HTR-8/SVneo (cell line): ENCODE results near the gene KIAA0825.
"Not testable (repeated sequence)": the region's sequence is repeated elsewhere in the genome, so short reads cannot be mapped to it uniquely, and the experiment has no call there.

Experiments
- DNase-seq: peaks from one replicate; pipeline ENCODE4 v3.0.0; 2011; ENCODE audit warnings: low spot score, mixed read lengths; ENCODE audit not compliant: insufficient read length
- FAIRE-seq: peaks from 2 replicates; lab custom pipeline; 2011; peaks lifted over from hg19 to GRCh38; lab: Jason Lieb, UNC

The KIAA0825 gene

DNA sequence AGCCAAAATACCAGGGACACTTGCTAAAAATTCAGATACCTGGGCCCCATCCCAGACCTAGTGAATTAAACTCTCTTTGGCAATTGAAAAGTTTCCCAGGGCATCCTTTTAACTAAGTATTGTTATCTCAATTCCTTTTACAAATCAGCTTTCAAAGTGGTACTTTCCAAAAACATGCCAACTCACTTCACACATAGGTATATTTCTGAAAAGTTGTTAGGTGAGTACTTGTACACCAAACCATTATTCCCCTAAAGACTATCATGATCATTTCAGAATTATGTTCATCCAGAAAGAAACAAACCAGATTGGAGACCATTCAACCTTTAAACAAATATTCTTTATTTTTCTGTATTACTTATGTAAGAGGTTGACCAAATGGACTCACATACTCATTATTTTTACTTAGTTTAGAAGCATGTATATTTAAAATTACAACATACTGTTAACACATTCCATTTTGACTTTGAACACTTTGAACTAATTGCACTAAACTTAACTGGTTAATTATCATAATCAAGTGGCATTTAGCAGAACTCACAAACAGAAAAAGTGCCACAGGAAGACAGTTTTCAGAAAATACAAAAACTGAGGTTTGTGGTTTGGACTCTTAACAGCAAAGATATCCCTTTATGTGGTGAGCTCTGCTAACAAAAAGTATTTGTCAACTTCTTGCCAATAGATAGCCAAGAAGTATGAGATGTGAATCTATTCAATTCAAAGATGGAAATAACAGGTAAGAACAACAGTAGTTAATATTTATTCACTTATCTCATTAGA lies 40.7 kb downstream of the KIAA0825 start:
- FAIRE-seq (no peak), DNase-seq (no peak)

DNA sequence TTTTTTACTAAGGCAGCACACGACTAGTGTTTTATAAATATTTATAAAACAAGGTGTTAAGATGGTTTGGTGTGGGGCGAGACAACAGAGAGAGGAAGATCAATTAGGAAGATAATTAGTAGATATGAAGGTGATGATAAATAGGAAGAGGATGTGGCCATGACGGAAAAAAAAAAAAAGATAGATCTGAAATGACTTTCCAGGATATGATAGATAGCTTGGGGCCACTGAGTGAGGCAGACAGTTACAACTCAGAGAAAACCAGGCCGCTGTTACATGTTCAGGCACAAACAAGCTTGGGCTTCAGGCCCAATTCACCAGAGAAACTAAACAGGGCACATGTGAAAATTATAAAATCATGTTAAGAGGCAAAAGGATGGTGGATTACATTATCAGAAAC lies 43.2 kb downstream of the KIAA0825 start:
- no peak for DNase-seq
- no peak for FAIRE-seq

DNA sequence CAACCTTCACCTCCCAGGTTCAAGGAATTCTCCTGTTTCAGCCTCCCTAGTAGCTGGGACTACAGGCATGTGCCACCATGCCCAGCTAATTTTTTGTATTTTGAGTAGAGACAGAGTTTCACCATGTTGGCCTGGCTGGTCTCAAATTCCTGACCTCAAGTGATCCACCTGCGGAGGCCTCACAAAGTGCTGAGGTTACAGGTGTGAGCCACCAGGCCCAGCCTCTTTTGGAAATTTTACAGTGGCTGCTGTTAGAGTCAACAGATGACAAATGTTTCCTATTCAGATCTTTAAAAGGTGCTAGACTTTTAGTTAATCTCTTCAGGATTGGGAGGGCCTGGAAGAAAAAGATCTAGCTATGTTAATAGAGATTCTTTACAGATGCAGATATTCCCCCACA lies 45.1 kb downstream of the KIAA0825 start:
- not testable (repeated sequence) for FAIRE-seq, DNase-seq

DNA sequence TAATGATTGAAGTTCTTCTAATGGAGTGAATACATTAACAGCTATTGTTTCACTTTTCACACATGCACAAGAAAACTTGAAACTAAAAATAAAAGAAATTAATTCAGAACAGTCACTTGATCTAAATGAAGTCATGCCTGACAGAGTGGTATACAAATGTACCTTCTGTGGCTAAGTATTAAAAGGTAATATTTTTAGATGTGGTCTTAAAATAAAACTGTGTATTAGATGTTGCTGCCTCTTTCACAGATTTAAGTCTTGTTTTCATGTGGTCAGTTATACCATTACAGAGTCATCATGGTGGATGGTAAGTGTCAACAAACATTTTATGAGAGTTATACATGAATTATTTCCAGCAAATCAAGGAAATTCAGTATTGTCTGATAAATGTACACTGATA lies 47.0 kb downstream of the KIAA0825 start:
- no peak for DNase-seq
- FAIRE-seq: no peak

DNA sequence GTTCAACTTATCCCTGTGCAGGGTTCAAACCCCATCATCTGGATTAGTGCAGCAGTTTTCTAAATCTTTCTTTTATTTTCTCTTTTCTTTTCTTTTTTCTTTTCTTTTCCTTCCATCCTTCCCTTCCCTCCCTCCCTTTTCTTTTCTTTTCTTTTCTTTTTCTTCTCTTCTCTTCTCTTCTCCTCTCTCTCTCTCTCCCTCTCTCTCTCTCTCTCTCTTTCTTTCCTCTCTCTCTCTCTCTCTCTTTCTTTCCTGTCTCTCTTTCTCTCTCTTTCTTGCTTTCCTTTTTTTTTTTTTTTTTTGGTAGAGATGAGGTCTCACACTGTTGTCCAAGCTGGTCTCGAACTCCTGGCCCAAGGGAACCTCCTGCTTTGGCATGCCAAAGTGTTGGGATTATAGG lies 53.6 kb downstream of the KIAA0825 start:
- FAIRE-seq: no peak
- no peak for DNase-seq

DNA sequence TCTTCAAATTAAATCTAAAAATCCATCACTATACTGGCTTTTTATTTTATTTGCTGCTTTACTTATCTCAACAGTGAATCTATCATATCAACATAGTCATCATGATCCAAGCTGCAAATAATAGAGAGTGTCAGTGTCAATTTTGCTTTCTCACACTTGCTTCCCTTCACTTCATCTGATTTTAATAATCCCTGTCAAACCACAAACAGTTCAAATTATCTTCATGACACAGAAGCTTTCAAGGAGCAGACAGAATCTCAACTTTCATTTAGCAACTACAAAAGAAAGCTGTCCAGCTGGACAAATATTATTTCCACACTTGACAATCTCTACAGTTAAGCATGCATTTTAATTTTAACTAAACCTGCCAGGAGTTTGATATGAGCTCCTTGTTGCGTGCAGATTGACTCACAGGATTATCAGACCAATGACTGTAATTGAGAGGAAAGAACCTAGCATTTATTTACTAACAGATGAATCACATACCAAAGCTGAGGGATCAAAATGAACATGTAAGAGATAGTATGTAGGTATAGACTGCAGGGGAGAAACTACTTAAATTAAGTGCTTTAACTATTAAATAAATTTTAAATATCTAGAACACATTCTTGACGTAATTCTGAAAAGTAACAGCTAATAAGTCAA lies 56.0 kb downstream of the KIAA0825 start:
- FAIRE-seq: no peak
- DNase-seq: no peak

DNA sequence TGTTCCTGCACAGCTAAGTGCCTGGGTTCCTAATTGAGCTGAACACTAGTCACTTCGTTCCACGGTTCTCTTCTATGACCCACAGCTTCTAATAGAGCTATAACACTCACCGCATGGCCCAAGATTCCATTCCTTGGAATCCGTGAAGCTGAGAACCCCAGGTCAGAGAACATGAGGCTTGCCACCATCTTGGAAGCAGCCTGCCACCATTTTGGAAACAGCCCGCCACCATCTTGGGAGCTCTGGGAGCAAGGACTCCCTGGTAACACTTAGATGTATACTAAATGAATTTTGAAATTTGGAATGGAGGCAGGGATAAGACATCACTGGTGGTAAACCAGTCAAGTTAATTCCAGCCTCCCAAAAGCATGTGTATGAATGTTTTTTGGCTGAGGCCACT lies 60.4 kb downstream of the KIAA0825 start:
- no peak for FAIRE-seq
- no peak for DNase-seq

DNA sequence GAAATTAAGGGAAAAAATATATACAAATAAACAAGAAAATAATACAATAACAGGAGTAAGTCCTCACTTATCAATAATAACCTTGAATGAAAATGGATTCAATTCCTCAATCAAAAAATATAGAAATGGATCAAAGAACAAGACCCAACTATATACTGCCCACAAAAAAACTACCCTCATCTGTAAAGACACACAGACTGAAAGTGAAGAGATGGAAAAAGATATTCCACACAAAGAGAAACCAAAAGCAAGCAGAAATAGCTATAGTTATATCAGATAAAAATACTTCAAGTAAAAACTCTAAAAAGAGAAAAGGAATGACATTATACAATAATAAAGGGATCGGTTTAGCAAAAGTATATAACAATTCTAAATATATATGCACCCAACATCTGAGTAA lies 66.5 kb downstream of the KIAA0825 start:
- no peak for DNase-seq
- no peak for FAIRE-seq

DNA sequence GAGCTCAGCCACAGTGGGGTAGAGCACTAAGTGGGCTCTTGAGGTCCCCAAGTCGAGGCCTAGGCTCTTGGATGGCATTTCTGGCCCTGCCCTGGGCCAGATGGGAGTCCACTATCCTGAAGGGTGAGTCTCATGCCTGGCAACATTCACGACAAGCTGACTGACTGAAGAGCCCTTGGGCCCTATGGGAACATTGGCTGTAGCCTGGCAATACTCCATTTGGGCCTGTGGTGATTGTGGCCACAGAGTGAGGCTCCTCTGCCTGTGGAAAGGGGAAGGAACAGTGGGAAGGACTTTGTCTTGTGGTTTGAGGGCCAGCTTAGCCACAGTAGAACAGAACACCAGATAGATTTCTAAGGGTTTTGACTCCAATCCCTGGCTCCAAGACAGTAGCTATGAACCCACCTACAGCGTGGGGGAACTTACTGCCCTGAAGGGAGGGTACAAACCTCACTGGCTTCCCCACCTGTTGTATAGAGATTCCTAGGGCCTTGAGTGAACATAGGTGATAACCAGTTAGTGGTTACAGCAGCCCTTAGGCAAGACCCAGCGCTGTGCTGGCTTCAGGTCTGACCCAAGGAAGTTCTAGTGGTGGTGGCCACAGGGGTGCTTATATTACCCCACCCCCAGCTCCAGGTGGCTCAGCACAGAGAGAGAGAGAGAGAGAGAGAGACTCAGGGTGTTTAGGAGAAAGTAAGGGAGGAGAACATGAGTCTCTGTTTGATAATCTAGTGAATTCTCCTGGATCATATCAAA lies 72.4 kb downstream of the KIAA0825 start:
- DNase-seq (no peak), FAIRE-seq (no peak)

DNA sequence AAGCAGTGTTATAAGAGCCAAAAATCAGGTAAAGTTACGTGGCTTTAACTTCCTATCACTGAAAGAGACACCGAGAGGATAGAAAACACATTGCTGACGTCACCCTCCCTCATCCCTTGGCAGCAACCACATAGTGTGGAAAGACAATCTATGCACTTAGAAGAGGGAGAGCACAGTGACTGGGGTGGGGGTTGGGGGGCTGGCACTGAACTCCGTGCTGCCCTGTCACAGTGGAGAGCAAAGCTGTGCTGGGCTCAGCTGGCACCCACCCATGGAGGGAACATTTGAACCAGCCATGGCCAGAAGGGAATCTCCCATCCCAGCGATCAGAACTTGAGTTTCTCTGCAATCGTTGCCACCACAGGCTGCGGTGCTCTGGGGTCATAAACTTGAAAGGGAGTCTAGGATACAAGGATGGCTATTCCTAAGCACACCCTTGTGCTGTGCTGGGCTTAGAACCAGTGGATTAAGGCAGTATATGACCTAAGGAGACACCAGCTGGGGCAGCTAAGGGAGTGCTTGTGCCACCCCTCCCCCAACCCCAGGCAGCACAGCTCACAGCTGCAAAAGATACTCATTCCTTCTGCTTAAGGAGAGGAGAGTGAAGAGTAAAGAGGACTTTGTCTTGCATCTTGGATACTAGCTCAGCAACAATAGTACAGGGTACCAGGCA lies 73.4 kb downstream of the KIAA0825 start:
- FAIRE-seq: no peak
- DNase-seq: no peak

DNA sequence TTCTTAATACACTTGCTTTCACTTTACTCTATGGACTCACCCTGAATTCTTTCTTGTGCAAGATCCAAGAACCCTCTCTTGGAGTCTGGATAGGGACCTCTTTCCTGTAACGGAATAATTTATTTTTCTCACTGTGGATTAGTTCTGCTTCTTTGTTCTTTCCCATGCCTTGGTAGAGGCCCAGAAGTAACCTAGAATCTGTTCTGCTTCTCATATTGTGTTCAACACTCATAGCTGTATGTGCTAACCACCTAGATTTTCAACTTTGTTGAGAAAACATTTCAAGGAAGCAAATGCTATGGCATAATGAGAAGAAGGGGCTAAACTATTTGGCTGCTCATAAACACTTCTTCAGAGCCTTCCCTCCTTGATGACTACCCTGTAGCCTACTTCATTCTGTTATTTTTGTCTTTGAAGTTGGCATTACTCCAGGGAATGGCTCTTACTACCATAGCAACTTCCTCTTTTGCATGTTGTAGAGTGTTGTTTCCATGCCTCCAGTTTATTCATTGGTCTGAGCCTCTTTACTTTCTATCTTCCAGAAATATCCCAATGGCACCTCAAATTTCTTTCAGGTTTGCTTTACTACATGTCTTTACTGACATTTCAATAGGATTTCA lies 74.3 kb downstream of the KIAA0825 start:
- no peak for FAIRE-seq
- DNase-seq: no peak

DNA sequence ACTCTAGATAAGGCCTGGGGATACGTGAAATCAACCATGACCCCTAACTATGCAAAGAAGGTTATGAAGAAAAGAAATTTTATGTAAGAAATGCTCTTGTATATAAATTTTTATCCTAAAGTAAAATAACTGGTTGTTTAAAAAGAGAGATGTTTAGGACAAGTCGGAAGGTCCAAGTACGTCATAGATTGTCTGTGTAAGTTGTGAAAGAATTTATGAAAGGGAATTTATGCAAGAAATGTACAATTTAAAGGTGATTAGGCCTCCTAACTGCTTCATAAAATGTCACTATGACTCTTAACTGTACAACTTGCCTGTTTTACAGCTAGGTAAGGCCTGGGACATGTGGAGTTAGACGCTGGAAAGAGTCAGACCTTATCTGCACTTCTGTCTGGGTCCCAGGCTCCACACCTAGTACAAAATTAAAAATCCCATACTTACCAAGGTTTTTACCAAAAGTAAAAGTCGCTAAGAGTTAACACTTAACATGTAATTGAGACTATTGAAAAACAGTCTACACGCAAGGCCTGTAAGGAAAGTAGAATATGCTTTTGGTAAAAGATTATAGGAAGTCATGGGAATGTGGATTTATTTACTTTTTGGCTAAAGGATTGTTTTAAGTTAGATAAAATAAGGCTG lies 77.4 kb downstream of the KIAA0825 start:
- FAIRE-seq: no peak
- no peak for DNase-seq

DNA sequence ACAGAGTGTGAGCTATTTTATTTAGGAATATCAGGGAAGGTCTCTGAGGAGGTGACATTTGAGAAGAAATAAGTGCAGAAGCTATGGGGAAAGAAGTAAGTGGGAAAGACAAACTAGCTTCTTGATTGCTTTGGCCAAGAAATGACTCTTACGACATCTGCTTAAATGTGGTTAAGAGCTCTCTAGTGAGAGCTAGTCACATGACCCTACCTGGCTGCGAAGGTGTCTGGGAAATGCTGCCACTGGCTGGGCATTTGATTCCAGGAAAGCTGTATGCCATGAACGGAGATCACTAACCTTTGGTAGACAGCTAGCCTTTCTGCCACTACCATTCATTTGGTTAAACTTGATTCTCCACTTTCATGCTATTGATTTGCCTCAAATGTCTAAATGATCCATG lies 80.1 kb downstream of the KIAA0825 start:
- no peak for DNase-seq
- FAIRE-seq: no peak

DNA sequence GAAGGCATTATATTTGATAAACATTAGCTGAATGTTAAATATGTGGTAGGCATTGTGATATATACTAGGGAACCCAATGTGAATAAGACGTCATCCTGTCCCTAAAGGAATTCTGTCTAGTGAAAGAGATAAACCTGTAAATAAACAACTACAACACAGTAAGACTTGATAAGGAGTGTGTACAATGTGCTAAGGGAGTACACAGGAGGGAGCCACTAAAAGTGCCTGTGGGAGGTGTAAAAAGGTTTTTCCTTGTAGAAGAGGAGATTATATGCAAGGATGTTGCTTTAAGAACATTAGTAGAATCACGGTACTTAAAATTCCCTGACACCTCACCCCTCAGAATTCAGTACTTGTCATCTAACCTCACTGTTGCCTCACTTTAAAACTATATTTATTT lies 91.7 kb downstream of the KIAA0825 start:
- DNase-seq: no peak
- no peak for FAIRE-seq

DNA sequence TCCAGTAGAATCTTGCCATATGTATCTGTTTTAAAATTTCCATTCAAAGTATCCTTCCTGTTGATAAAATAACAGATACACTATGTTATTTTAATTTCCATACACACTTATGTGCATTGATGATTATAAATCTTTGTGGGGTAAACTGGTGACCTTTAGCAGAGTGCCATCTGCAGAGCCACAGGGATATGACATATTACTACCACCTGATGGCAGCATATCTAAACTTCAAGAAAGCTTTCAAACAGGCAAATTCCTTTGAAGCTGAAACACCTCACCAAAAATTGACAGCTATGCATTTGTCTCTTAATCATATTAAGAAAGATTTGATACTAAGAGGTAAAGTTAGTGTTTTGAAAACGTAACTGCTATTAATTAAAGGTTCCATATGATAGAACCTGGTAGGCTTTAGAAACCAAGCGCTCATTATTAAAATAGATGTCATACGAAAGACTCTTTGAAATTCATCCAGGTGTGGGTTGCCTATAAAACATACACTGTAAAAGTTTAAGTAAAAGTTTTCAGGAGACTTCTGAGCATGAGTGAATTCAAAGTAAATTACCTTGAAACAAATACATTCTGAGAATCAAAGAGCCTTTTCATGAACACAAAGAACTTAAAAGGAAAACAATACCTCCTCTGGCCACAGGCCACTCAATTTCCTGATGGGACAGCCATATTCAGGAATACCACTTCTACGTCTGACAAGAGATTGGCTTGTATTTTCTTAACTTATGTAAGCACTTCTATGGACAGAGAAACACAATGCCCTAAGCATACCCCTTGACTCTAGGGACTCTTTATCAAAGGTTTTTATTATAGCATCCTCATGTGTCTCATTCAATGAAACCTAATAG lies 93.3 kb downstream of the KIAA0825 start:
- FAIRE-seq (no peak), DNase-seq (peak; percentile 25)

DNA sequence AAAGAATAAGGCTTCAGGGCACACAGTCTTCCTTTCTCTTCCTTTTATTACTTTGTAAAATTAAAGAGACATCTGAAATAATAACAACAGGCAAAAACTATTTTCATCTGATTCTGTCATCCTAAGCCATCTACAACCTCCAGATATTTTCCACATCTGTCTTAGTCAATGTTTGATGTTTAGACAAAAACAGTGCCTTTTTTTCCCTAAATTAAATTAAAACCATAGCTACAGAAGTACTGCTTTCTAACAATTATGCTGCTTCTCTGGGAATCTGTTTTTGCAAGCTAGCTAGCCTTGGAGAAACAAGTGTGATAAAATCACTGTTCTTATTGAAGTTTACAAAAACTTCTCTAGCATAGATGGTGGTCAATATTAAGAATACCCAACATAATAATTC lies 95.4 kb downstream of the KIAA0825 start:
- no peak for FAIRE-seq
- DNase-seq: no peak

DNA sequence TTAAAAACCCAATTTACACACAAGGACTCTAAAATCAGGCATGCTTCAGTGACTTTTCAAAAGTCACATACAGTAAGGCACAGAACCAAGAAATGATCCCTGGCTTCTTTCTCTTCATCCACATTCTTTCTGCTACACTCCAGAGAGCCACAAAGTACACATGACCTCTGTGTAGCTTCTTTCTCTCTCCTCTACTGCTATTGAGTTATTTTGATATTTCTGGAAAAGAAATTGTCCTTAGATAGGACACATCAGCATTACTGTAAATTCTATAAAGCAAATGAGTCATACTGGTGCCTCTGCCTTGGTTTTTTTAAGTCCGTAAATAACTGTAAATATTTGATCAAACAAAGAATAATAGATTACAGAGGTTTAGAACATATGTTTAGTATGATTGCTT lies 96.3 kb downstream of the KIAA0825 start:
- FAIRE-seq (no peak), DNase-seq (no peak)

DNA sequence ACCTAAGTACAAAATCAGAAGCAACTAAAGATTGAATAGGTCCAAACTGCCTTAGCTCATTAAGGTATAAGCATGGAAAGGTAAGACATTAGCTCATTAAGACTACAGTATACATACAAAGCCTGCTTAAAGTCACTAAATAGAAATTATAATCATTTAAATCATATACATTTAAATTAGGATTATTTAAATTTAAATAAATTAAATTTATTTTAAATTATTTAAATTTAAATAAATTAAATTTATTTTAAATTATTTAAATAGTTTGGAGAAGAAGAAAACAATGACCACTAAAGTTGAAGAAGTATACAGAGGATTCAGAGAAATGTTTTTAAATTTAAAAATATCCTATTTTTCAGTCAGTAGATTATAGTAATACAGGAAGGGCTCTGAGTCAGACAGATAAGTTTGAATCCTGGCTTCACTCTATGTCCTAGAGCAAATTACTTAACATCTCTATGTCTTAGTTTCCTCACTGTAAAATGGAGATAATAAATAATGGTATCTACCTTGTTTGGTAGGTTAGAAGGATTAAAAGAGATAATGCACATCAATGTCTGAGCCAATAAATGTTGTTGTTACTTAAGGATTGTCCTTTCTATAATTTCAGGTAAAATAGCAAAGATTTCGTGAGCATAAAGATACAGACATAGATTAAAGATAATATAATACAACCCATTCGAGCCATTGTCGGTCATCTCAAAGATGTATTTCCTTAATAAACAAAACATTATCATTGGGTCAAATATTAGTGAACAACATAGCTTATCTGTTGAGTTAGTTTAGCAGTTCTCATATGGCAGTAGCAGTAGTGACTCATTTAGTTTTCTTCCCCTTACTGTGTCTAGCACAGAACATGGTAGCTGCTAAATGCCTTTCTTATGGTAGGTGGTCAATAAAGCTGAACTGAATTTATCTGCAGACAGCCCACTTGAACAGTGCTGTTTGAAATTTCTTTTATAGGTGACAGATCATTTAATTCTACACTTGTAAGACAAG lies 100.6 kb downstream of the KIAA0825 start:
- FAIRE-seq (no peak), DNase-seq (no peak)
